ENCODE measurements around the gene IL24.

DNA sequence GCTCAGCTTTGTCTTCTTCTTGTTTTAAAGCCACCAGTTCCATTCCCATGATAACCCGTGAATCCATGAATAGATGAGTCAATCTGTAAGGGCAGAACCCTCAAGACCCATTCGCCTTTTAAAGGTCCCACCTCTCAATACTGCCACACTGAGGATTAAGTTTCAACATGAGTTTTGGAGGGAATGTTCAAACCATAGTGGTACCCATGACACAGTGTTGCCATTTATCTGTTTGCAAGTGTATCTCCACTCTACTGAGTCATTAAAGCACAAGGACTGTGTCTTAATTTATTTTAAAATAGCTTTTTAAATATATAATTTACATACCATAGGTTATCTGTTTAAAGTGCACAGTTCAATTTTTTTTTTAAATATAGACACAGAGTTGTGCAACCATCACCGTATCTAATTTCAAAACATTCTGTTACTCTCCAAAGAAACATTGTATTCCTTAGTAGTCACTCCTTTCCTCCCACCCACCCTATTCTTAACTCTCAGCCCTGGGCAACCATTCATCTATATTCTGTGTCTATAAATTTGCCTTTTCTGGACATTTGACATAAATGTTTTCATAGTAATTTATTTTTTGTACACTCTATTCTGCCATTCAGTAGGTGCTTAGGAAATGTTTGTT, 4.8 kb upstream of the IL24 start:
- TF ChIP-seq, protein P1, sequence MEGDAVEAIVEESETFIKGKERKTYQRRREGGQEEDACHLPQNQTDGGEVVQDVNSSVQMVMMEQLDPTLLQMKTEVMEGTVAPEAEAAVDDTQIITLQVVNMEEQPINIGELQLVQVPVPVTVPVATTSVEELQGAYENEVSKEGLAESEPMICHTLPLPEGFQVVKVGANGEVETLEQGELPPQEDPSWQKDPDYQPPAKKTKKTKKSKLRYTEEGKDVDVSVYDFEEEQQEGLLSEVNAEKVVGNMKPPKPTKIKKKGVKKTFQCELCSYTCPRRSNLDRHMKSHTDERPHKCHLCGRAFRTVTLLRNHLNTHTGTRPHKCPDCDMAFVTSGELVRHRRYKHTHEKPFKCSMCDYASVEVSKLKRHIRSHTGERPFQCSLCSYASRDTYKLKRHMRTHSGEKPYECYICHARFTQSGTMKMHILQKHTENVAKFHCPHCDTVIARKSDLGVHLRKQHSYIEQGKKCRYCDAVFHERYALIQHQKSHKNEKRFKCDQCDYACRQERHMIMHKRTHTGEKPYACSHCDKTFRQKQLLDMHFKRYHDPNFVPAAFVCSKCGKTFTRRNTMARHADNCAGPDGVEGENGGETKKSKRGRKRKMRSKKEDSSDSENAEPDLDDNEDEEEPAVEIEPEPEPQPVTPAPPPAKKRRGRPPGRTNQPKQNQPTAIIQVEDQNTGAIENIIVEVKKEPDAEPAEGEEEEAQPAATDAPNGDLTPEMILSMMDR (IDR thresholded peaks at IDR 0.05 in 2 of 3, conservative IDR thresholded peaks at IDR 0.05 in 1 of 3; ENCODE audit: borderline replicate concordance in 1 of 3, insufficient read depth in 1 of 3, low read depth in 2 of 3, low read length in 2 of 3): no peak
- no peak for TF ChIP-seq POLR2A (IDR thresholded peaks at IDR 0.05; ENCODE audit: borderline replicate concordance, extremely low read depth, insufficient read depth, insufficient read length)
- no peak for TF ChIP-seq EZH2phosphoT487 (IDR thresholded peaks at IDR 0.05; ENCODE audit: borderline replicate concordance)
- TF ChIP-seq POLR2AphosphoS5 (IDR thresholded peaks at IDR 0.05; ENCODE audit: low read depth, low read length): no peak
- no peak for TF ChIP-seq EZH2 (IDR thresholded peaks at IDR 0.05)
- TF ChIP-seq TCF7L2 (IDR thresholded peaks at IDR 0.05; ENCODE audit: borderline replicate concordance, extremely low read depth, insufficient read depth, insufficient read length): no peak
- TF ChIP-seq ELF1 (IDR thresholded peaks at IDR 0.05; ENCODE audit: borderline replicate concordance, low read depth): no peak
- TF ChIP-seq, protein P2, sequence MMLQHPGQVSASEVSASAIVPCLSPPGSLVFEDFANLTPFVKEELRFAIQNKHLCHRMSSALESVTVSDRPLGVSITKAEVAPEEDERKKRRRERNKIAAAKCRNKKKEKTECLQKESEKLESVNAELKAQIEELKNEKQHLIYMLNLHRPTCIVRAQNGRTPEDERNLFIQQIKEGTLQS (IDR thresholded peaks at IDR 0.05): no peak
- TF ChIP-seq ZFX (IDR thresholded peaks at IDR 0.05): no peak
